Measurements from ENCODE around the gene CA10. TPM values are rescaled to one million over a fixed set of nuclear protein-coding genes. Genes with fewer than 3 reads are reported as not detected.

The CA10 gene
- total RNA-seq, 1 donor from 2014 or later, result not detected

- no peak for DNase-seq (ENCODE audit: extremely low read depth, low read depth, low spot score)
Measured at GRCh38 chr17:51793686-51794085, 364.8 kb downstream of the CA10 start.

- no peak for DNase-seq (ENCODE audit: extremely low read depth, low read depth, low spot score)
Measured at GRCh38 chr17:51778842-51779241, 379.7 kb downstream of the CA10 start.

- no peak for DNase-seq (ENCODE audit: extremely low read depth, low read depth, low spot score)
Measured at GRCh38 chr17:51770027-51770759, 388.3 kb downstream of the CA10 start.

GRCh38 chr17:51769231-51769630 lies 389.3 kb downstream of the CA10 start:
- no peak for DNase-seq (ENCODE audit: extremely low read depth, low read depth, low spot score)

- DNase-seq (ENCODE audit: extremely low read depth, low read depth, low spot score), result no peak
Measured at GRCh38 chr17:51768706-51769105, 389.8 kb downstream of the CA10 start.

GRCh38 chr17:51767287-51767686 lies 391.2 kb downstream of the CA10 start:
- DNase-seq (ENCODE audit: extremely low read depth, low read depth, low spot score), result no peak

GRCh38 chr17:51765282-51766135 lies 393.0 kb downstream of the CA10 start:
- no peak for DNase-seq (ENCODE audit: extremely low read depth, low read depth, low spot score)

- peak; percentile 20 for DNase-seq (ENCODE audit: extremely low read depth, low read depth, low spot score)
Measured at GRCh38 chr17:51764387-51764971, 394.0 kb downstream of the CA10 start.

- DNase-seq (ENCODE audit: extremely low read depth, low read depth, low spot score), result no peak
Measured at GRCh38 chr17:51763058-51763457, 395.5 kb downstream of the CA10 start.

- DNase-seq (ENCODE audit: extremely low read depth, low read depth, low spot score), result no peak
Measured at GRCh38 chr17:51761105-51761504, 397.4 kb downstream of the CA10 start.

GRCh38 chr17:51759260-51759659 lies 399.3 kb downstream of the CA10 start:
- no peak for DNase-seq (ENCODE audit: extremely low read depth, low read depth, low spot score)

GRCh38 chr17:51751072-51751471 lies 407.4 kb downstream of the CA10 start:
- DNase-seq (ENCODE audit: extremely low read depth, low read depth, low spot score), result no peak

GRCh38 chr17:51748749-51749604 lies 409.5 kb downstream of the CA10 start:
- no peak for DNase-seq (ENCODE audit: extremely low read depth, low read depth, low spot score)

GRCh38 chr17:51746421-51746820 lies 412.1 kb downstream of the CA10 start:
- DNase-seq (ENCODE audit: extremely low read depth, low read depth, low spot score), result no peak

GRCh38 chr17:51745993-51746392 lies 412.5 kb downstream of the CA10 start:
- no peak for DNase-seq (ENCODE audit: extremely low read depth, low read depth, low spot score)

- no peak for DNase-seq (ENCODE audit: extremely low read depth, low read depth, low spot score)
Measured at GRCh38 chr17:51743477-51743876, 415.0 kb downstream of the CA10 start.

- no peak for DNase-seq (ENCODE audit: extremely low read depth, low read depth, low spot score)
Measured at GRCh38 chr17:51742571-51742970, 415.9 kb downstream of the CA10 start.

GRCh38 chr17:51741458-51741857 lies 417.1 kb downstream of the CA10 start:
- no peak for DNase-seq (ENCODE audit: extremely low read depth, low read depth, low spot score)

- no peak for DNase-seq (ENCODE audit: extremely low read depth, low read depth, low spot score)
Measured at GRCh38 chr17:51740531-51740930, 418.0 kb downstream of the CA10 start.

- no peak for DNase-seq (ENCODE audit: extremely low read depth, low read depth, low spot score)
Measured at GRCh38 chr17:51739245-51739886, 419.1 kb downstream of the CA10 start.

All from glomerular endothelial cell (primary cell).